Liver (tissue), 9 donors: Measurements from ENCODE around the gene NPTN. TPM values are rescaled to one million over a fixed set of nuclear protein-coding genes. Genes with fewer than 3 reads are reported as not detected.

ENCODE experiments used
- DNase-seq: peaks from one replicate; pipeline ENCODE4 v3.0.0-alpha.2; 2017; ENCODE audit warnings: low spot score
- H3K27ac ChIP-seq, 2 donors: one replicate each; pipeline ENCODE4 v1.7.0; 2013; ENCODE audit warnings: inconsistent platforms in 2 of 2, low read length in 2 of 2, control low read depth in 1 of 2, low read depth in 1 of 2, mild to moderate bottlenecking in 1 of 2
- H3K27me3 ChIP-seq, 4 donors: one replicate each; pipeline versions ENCODE4 v1.6.1 to v1.7.0; 2013; ENCODE audit warnings: low read length in 3 of 4, inconsistent platforms in 1 of 4, mild to moderate bottlenecking in 1 of 4, moderate library complexity in 1 of 4; ENCODE audit not compliant: control insufficient read depth in 4 of 4, insufficient read depth in 4 of 4
- H3K36me3 ChIP-seq, 4 donors: one replicate each; pipeline versions ENCODE4 v1.6.1 to v1.7.0; 2013; ENCODE audit warnings: low read length in 3 of 4, mild to moderate bottlenecking in 3 of 4, low read depth in 1 of 4, moderate library complexity in 1 of 4; ENCODE audit not compliant: control insufficient read depth in 4 of 4, insufficient read depth in 3 of 4
- H3K4me1 ChIP-seq, 4 donors: one replicate each; pipeline versions ENCODE4 v1.6.1 to v1.7.0; 2013; ENCODE audit warnings: low read length in 3 of 4, mild to moderate bottlenecking in 3 of 4, moderate library complexity in 1 of 4; ENCODE audit not compliant: control insufficient read depth in 4 of 4, insufficient read depth in 4 of 4
- H3K4me3 ChIP-seq, 3 donors: one replicate each; pipeline versions ENCODE4 v1.6.1 to v1.7.0; 2013; ENCODE audit warnings: low read length in 3 of 3, control low read depth in 1 of 3, low read depth in 1 of 3, mild to moderate bottlenecking in 1 of 3
- H3K9ac ChIP-seq, 2 donors: one replicate each; pipeline ENCODE4 v1.7.0; 2013; ENCODE audit warnings: low read length in 2 of 2, mild to moderate bottlenecking in 2 of 2, moderate library complexity in 2 of 2, control low read depth in 1 of 2, low read depth in 1 of 2
- H3K9me3 ChIP-seq, 4 donors: one replicate each; pipeline versions ENCODE4 v1.6.1 to v1.7.0; 2013; ENCODE audit warnings: low read length in 3 of 4; ENCODE audit not compliant: control insufficient read depth in 4 of 4
- EGR1 ChIP-seq, 2 donors: IDR thresholded peaks; 2 replicates each; pipeline ENCODE4 v1.6.1; 2016 to 2018; ENCODE audit warnings: antibody characterized with exemption in 2 of 2, low read depth in 2 of 2
- FOXA1 ChIP-seq: IDR thresholded peaks from 2 replicates; pipeline ENCODE4 v1.6.1; 2016; ENCODE audit warnings: antibody characterized with exemption
- FOXA2 ChIP-seq: IDR thresholded peaks from 2 replicates; pipeline ENCODE4 v1.6.1; 2016; ENCODE audit warnings: antibody characterized with exemption
- GABPA ChIP-seq, 2 donors: IDR thresholded peaks in 1 of 2; conservative IDR thresholded peaks in 1 of 2; 2 replicates each; pipeline ENCODE4 v1.6.1; 2016; ENCODE audit warnings: antibody characterized with exemption in 2 of 2, mild to moderate bottlenecking in 1 of 2, moderate library complexity in 1 of 2
- HNF4A ChIP-seq, 2 donors: conservative IDR thresholded peaks; 2 replicates each; pipeline ENCODE4 v1.6.1; 2016; ENCODE audit warnings: antibody characterized with exemption in 2 of 2, mild to moderate bottlenecking in 2 of 2
- HNF4G ChIP-seq: IDR thresholded peaks from 2 replicates; pipeline ENCODE4 v1.6.1; 2016; ENCODE audit warnings: antibody characterized with exemption
- JUND ChIP-seq, 2 donors: IDR thresholded peaks; 2 replicates each; pipeline ENCODE4 v1.6.1; 2016; ENCODE audit warnings: antibody characterized with exemption in 2 of 2
- RAD21 ChIP-seq, 2 donors: IDR thresholded peaks; 2 replicates each; pipeline ENCODE4 v1.6.1; 2016; ENCODE audit warnings: antibody characterized with exemption in 2 of 2, mild to moderate bottlenecking in 2 of 2
- SP1 ChIP-seq: IDR thresholded peaks from 2 replicates; pipeline ENCODE4 v1.6.1; 2018; ENCODE audit warnings: antibody characterized with exemption, mild to moderate bottlenecking
- YY1 ChIP-seq: IDR thresholded peaks from 2 replicates; pipeline ENCODE4 v1.6.1; 2016; ENCODE audit warnings: antibody characterized with exemption, mild to moderate bottlenecking
- WGBS: extraction: QIAGEN DNeasy Blood & Tissue Kit; methylation state at CpG from one replicate; pipeline ENCODE4 v1.1.7; 2013; 5-methylcytosine and 5-hydroxymethylcytosine counted together
- polyA plus RNA-seq, 2 donors: library from polyadenylated mRNA; stranded (reverse) in 1 of 2; unstranded in 1 of 2; fragments of 200-250 nt in 1 of 2; fragments of >200 nt in 1 of 2; fragmentation: Nextera tagmentation in 1 of 2; extraction: Ambion mirVana in 1 of 2; gene quantifications; one replicate each; pipeline versions ENCODE4 v1.2.1 to v1.2.3, GENCODE V29; 2013 to 2015
- total RNA-seq, 2 donors: library from RNA; depleted of rRNA; stranded (reverse); fragments of >200 nt; gene quantifications; one replicate each; pipeline ENCODE4 v1.2.3, GENCODE V29; 2014
- TF ChIP-seq, protein P1 (sequence below): IDR thresholded peaks from 2 replicates; pipeline ENCODE4 v1.6.1; 2016; ENCODE audit warnings: antibody characterized with exemption
- TF ChIP-seq, protein P2 (sequence below): fragments of 150-350 bp; IDR thresholded peaks from 2 replicates; pipeline ENCODE4 v1.5.1; 2017; ENCODE audit warnings: improper control_type of control experiment, low read depth, low read length; ENCODE audit not compliant: missing input control
- TF ChIP-seq, protein P3 (sequence below): IDR thresholded peaks from 2 replicates; pipeline ENCODE4 v1.6.1; 2016; ENCODE audit warnings: antibody characterized with exemption
- TF ChIP-seq, protein P4 (sequence below): IDR thresholded peaks from 2 replicates; pipeline ENCODE4 v1.6.1; 2016; ENCODE audit warnings: antibody characterized with exemption, mild to moderate bottlenecking
- donor health status: healthy.
- donor health status: healthy.
- donor health status: healthy.
- donor health status: healthy.
- donor health status: healthy.

NPTN gene
- total and polyA plus RNA-seq, 4 donors: 16.8 to 42.4 (median 33.9) TPM

DNA sequence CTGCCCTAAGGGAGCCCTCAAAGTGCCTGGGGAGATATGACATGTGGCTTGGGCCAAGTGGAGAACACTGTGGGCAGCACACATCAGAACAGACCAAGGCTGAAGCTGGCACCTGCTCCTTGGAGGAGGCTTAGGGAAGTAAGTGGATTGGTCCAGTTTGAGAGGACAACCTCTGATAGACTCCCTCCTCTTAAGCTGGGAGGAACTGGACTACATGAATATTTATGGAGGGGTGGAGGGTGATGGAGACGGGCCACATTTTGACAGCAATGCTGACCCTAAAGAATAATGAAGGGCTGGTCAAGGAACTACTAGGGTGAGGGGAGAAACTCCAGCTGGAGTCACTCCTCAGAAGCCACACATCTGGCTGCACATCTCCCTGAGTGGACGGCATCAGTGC, 44.5 kb upstream of the NPTN start:
- Histone ChIP-seq H3K36me3 (no peaks in the 10 kb centered on the region), H3K9ac (no peak overlapping the region), H3K9me3 (no peaks in the 10 kb centered on the region), H3K27ac (no peak overlapping the region), H3K4me3 (no peak overlapping the region), H3K27me3 (no peaks in the 10 kb centered on the region), H3K4me1 (peaks cover 0 to 3% (median under 1%) of the 10 kb centered on the region in 4 donors)
- DNase-seq: no peak
- TF ChIP-seq FOXA2: no peak
- WGBS: 86% methylated on average over 2 of the region's 2 CpGs

DNA sequence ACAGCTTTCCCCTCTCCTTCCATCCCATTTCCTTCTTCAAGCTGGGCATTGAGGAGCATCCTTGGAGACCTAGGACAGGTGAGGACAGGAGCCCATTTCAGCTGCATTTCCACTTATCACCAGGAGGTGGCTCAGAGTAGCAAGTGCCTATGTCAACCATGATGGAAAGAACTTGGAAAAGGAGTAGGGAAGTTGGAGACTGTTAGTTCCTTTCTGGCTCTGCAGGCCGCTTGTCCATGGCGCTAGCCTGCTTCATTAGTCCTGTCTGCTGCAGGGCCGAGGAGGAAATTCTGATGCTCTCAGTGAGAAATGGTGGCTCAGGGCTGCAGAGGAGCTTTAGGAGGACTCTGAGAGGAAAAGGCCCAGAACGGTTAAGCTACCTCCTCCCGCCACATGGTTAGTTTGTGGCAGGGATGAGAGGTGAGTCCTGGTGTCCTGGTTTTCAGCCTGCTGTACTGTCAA, 44.0 kb upstream of the NPTN start:
- Histone ChIP-seq H3K4me1 (peaks cover 0 to 3% (median under 1%) of the 10 kb centered on the region in 4 donors), H3K27ac (no peak overlapping the region), H3K36me3 (no peaks in the 10 kb centered on the region), H3K4me3 (no peak overlapping the region), H3K27me3 (no peaks in the 10 kb centered on the region), H3K9ac (no peak overlapping the region), H3K9me3 (no peaks in the 10 kb centered on the region)
- WGBS: 45% methylated on average over 5 of the region's 5 CpGs
- TF ChIP-seq SP1 (no peak), HNF4A (conservative IDR thresholded peaks at IDR 0.05) (no peak), EGR1 (IDR thresholded peaks at IDR 0.05; ENCODE audit: low read depth in 2 of 2) (no peak), YY1 (peak; percentile 69), GABPA (IDR thresholded peaks at IDR 0.05 in 1 of 2, conservative IDR thresholded peaks at IDR 0.05 in 1 of 2) (no peak), FOXA2 (no peak), JUND (IDR thresholded peaks at IDR 0.05) (no peak), RAD21 (IDR thresholded peaks at IDR 0.05) (peak; percentile 90 to 97), FOXA1 (no peak)
- TF ChIP-seq, protein P1, sequence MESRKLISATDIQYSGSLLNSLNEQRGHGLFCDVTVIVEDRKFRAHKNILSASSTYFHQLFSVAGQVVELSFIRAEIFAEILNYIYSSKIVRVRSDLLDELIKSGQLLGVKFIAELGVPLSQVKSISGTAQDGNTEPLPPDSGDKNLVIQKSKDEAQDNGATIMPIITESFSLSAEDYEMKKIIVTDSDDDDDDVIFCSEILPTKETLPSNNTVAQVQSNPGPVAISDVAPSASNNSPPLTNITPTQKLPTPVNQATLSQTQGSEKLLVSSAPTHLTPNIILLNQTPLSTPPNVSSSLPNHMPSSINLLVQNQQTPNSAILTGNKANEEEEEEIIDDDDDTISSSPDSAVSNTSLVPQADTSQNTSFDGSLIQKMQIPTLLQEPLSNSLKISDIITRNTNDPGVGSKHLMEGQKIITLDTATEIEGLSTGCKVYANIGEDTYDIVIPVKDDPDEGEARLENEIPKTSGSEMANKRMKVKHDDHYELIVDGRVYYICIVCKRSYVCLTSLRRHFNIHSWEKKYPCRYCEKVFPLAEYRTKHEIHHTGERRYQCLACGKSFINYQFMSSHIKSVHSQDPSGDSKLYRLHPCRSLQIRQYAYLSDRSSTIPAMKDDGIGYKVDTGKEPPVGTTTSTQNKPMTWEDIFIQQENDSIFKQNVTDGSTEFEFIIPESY: no peak
- TF ChIP-seq, protein P2, sequence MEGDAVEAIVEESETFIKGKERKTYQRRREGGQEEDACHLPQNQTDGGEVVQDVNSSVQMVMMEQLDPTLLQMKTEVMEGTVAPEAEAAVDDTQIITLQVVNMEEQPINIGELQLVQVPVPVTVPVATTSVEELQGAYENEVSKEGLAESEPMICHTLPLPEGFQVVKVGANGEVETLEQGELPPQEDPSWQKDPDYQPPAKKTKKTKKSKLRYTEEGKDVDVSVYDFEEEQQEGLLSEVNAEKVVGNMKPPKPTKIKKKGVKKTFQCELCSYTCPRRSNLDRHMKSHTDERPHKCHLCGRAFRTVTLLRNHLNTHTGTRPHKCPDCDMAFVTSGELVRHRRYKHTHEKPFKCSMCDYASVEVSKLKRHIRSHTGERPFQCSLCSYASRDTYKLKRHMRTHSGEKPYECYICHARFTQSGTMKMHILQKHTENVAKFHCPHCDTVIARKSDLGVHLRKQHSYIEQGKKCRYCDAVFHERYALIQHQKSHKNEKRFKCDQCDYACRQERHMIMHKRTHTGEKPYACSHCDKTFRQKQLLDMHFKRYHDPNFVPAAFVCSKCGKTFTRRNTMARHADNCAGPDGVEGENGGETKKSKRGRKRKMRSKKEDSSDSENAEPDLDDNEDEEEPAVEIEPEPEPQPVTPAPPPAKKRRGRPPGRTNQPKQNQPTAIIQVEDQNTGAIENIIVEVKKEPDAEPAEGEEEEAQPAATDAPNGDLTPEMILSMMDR: peak; percentile 93
- DNase-seq: peak; percentile 58

DNA sequence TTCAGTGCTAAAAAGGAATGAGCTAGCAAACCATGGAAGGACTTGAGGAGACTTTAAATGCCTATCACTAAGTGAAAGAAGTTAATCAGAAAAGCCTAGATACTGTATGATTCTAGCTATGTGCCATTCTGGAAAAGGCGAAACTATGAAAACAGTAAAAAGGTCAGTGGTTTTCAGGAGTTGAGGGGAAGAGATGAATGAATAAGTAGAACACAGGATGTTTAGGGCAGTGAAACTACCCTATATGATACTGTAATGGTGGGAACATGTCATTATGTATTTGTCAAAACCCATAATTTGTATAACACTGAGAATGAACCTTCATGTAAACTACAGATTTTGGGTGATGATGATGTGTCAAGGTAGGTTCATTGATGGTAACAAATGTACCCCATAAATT, 41.4 kb upstream of the NPTN start:
- Histone ChIP-seq H3K4me1 (peaks cover 0 to 3% (median under 1%) of the 10 kb centered on the region in 4 donors), H3K27me3 (peaks cover 0 to 2% (median 0%) of the 10 kb centered on the region in 4 donors), H3K9ac (no peak overlapping the region), H3K4me3 (no peak overlapping the region), H3K36me3 (no peaks in the 10 kb centered on the region), H3K27ac (no peak overlapping the region), H3K9me3 (no peaks in the 10 kb centered on the region)
- TF ChIP-seq, protein P2: no peak
- TF ChIP-seq, protein P3, sequence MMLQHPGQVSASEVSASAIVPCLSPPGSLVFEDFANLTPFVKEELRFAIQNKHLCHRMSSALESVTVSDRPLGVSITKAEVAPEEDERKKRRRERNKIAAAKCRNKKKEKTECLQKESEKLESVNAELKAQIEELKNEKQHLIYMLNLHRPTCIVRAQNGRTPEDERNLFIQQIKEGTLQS: no peak
- TF ChIP-seq, protein P1: no peak
- TF ChIP-seq YY1 (no peak), HNF4G (no peak), FOXA1 (no peak)
- TF ChIP-seq, protein P4, sequence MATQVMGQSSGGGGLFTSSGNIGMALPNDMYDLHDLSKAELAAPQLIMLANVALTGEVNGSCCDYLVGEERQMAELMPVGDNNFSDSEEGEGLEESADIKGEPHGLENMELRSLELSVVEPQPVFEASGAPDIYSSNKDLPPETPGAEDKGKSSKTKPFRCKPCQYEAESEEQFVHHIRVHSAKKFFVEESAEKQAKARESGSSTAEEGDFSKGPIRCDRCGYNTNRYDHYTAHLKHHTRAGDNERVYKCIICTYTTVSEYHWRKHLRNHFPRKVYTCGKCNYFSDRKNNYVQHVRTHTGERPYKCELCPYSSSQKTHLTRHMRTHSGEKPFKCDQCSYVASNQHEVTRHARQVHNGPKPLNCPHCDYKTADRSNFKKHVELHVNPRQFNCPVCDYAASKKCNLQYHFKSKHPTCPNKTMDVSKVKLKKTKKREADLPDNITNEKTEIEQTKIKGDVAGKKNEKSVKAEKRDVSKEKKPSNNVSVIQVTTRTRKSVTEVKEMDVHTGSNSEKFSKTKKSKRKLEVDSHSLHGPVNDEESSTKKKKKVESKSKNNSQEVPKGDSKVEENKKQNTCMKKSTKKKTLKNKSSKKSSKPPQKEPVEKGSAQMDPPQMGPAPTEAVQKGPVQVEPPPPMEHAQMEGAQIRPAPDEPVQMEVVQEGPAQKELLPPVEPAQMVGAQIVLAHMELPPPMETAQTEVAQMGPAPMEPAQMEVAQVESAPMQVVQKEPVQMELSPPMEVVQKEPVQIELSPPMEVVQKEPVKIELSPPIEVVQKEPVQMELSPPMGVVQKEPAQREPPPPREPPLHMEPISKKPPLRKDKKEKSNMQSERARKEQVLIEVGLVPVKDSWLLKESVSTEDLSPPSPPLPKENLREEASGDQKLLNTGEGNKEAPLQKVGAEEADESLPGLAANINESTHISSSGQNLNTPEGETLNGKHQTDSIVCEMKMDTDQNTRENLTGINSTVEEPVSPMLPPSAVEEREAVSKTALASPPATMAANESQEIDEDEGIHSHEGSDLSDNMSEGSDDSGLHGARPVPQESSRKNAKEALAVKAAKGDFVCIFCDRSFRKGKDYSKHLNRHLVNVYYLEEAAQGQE: no peak
- WGBS: 91% methylated on average over 1 of the region's 1 CpG
- DNase-seq: no peak
